GM12873 (cell line): ENCODE data around the gene KRTAP29-1.
"Not testable (repeated sequence)": the region's sequence is repeated elsewhere in the genome, so short reads cannot be mapped to it uniquely, and the experiment has no call there.

Experiments
- TF ChIP-seq, protein P1 (sequence below): IDR thresholded peaks from 2 replicates; pipeline ENCODE4 v1.5.1; 2012; ENCODE audit warnings: low read depth, mild to moderate bottlenecking, moderate library complexity, low read length, control low read depth; ENCODE audit not compliant: insufficient read depth; ENCODE audit errors: missing control alignments

The KRTAP29-1 gene

GRCh38 chr17:41284043-41284442 is 18.6 kb downstream of the KRTAP29-1 start:
- TF ChIP-seq, protein P1, sequence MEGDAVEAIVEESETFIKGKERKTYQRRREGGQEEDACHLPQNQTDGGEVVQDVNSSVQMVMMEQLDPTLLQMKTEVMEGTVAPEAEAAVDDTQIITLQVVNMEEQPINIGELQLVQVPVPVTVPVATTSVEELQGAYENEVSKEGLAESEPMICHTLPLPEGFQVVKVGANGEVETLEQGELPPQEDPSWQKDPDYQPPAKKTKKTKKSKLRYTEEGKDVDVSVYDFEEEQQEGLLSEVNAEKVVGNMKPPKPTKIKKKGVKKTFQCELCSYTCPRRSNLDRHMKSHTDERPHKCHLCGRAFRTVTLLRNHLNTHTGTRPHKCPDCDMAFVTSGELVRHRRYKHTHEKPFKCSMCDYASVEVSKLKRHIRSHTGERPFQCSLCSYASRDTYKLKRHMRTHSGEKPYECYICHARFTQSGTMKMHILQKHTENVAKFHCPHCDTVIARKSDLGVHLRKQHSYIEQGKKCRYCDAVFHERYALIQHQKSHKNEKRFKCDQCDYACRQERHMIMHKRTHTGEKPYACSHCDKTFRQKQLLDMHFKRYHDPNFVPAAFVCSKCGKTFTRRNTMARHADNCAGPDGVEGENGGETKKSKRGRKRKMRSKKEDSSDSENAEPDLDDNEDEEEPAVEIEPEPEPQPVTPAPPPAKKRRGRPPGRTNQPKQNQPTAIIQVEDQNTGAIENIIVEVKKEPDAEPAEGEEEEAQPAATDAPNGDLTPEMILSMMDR, result no peak

- TF ChIP-seq, protein P1, result no peak
Measured at GRCh38 chr17:41278176-41278955, 24.3 kb downstream of the KRTAP29-1 start.

GRCh38 chr17:41275648-41276190 is 26.9 kb downstream of the KRTAP29-1 start, which contains the start of gene KRTAP9-7:
TSS of gene KRTAP9-7 (plus strand) at chr17:41275698. CDS start at chr17:41275698, 0 bp downstream.
- TF ChIP-seq, protein P1, result not testable (repeated sequence)

DNA sequence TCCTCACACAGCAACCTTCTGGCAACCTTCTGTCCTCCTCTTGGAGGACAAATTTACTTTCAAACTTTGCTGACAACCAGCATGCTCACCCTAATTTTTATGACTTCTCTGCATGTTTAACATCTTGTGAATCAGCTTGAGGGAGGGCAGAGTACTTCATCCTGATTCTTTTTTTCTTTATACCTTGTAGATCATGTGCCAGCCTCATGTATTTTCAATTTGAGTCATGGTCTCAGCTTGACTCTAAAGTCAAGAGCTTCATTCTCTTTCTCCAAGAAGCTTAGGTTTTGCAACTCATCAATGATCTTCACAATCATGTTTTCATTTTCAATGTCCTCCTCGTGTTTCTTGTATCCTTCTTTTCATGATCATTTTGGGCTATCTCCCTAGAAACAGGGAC is 30.8 kb downstream of the KRTAP29-1 start:
- TF ChIP-seq, protein P1, result no peak

GRCh38 chr17:41267711-41268110 is 34.9 kb downstream of the KRTAP29-1 start:
- TF ChIP-seq, protein P1, result no peak

DNA sequence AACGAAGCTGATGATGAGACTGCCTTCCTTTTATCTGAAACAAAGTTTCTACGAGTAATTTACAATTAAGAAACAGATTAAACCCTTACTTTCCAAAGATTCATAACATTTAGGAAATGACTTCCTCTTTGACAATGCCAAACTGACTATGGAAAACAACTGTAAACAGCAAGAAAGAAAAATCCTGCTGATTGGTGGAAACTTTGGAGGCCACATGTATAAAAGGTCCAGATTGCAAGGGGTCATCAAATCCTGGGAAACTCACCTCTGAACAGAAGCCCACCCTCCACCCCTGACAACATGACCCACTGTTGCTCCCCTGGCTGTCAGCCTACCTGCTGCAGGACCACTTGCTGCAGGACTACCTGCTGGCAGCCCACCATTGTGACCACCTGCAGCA is 37.6 kb downstream of the KRTAP29-1 start, which contains the start of gene KRTAP9-6:
Gene KRTAP9-6, plus strand, starts transcription at position 301 of the 400 bp plus-strand sequence. Its CDS starts 0 bp downstream, at position 301.
- TF ChIP-seq, protein P1, result no peak

DNA sequence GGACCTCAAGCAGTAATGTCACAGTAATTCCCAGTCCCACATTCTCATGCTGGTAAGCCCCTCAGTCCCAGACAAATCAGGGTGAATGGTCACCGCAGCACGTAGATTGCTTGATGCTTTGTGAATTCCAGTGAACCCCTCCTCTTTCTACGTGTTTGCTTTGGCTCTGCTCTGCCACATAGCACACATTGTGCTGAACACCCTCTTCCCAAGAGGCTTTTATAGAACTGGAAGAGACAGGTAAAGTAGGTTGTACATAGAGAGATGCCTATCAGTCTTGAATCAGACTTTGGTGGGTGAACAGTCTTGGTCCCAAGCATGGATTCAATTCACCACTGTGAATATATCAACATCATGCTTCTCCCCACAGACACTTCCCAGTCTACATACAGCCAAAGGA is 38.1 kb downstream of the KRTAP29-1 start:
- TF ChIP-seq, protein P1, result no peak
